IMR-90 (cell line): Measurements from ENCODE around the gene PIM3. TPM values are rescaled to one million over a fixed set of nuclear protein-coding genes. Genes with fewer than 3 reads are reported as not detected.

ENCODE experiments used
- ATAC-seq: fragments of 200-7000 bp; cut with Tn5 transposase; 2 replicates; pipeline ENCODE4 v1.9.1; 2020; ENCODE audit warnings: low read depth, mild to moderate bottlenecking, moderate library complexity
- BruUV-seq: library from RNA; stranded (reverse); fragments of 400-500 nt; replicated peaks from 2 replicates; lab custom pipeline; 2021; lab: Mats Ljungman, UMichigan
- CTCF ChIA-PET: fragments of 300-600 bp; formaldehyde crosslinking; extraction: SDS; loops from one replicate; lab custom pipeline; 2021; ENCODE audit warnings: antibody characterized with exemption; lab: Yijun Ruan, JAX
- POLR2A ChIA-PET: fragments of 300-600 bp; sonication (Branson Sonifier 250); formaldehyde crosslinking; loops from one replicate; lab custom pipeline; 2022; ENCODE audit warnings: antibody characterized with exemption; ENCODE audit not compliant: unreplicated experiment; lab: Charles Lee
- DNase-seq: peaks from one replicate; pipeline ENCODE4 v3.0.0; 2013
- H2AFZ ChIP-seq: replicated peaks from 2 replicates; pipeline ENCODE3; 2013; ENCODE audit warnings: low read length, mild to moderate bottlenecking; ENCODE audit not compliant: poor library complexity
- H2AK5ac ChIP-seq: 2 replicates; pipeline ENCODE4 v1.6.1; 2013; ENCODE audit warnings: low read depth, low read length, inconsistent platforms
- H2AK9ac ChIP-seq: replicated peaks from 2 replicates; pipeline ENCODE3; 2013; ENCODE audit warnings: mild to moderate bottlenecking, low read depth, low read length, moderate library complexity; ENCODE audit not compliant: poor library complexity
- H2BK120ac ChIP-seq: 2 replicates; pipeline ENCODE4 v1.6.1; 2013; ENCODE audit warnings: low read depth, low read length, inconsistent platforms
- H2BK15ac ChIP-seq: 3 replicates; pipeline ENCODE4 v1.6.1; 2013; ENCODE audit warnings: low read depth, low read length, inconsistent platforms
- H2BK20ac ChIP-seq: 2 replicates; pipeline ENCODE4 v1.6.1; 2013; ENCODE audit warnings: low read depth, mild to moderate bottlenecking, inconsistent platforms, low read length, moderate library complexity
- H2BK5ac ChIP-seq: 2 replicates; pipeline ENCODE4 v1.6.1; 2013; ENCODE audit warnings: mild to moderate bottlenecking, low read depth, low read length, inconsistent platforms; ENCODE audit not compliant: poor library complexity, severe bottlenecking
- H3K14ac ChIP-seq: replicated peaks from 2 replicates; pipeline ENCODE4 v1.6.1; 2013; ENCODE audit warnings: low read depth, low read length, inconsistent platforms
- H3K18ac ChIP-seq: 2 replicates; pipeline ENCODE4 v1.6.1; 2013; ENCODE audit warnings: low read depth, low read length, control low read depth
- H3K23ac ChIP-seq: 2 replicates; pipeline ENCODE4 v1.6.1; 2013; ENCODE audit warnings: low read depth, low read length, inconsistent platforms
- H3K27ac ChIP-seq: 2 replicates; pipeline ENCODE4 v1.5.1; 2013; ENCODE audit warnings: mild to moderate bottlenecking, control low read depth, low read length; ENCODE audit not compliant: insufficient read depth
- H3K27me3 ChIP-seq: 2 replicates; pipeline ENCODE4 v1.6.1; 2013; ENCODE audit warnings: low read length; ENCODE audit not compliant: control insufficient read depth, insufficient read depth
- H3K36me3 ChIP-seq: 2 replicates; pipeline ENCODE4 v1.6.1; 2013; ENCODE audit warnings: low read length, mixed read lengths; ENCODE audit not compliant: control insufficient read depth, insufficient read depth
- H3K4ac ChIP-seq: 2 replicates; pipeline ENCODE4 v1.6.1; 2013; ENCODE audit warnings: low read depth, low read length, inconsistent platforms
- H3K4me1 ChIP-seq: 2 replicates; pipeline ENCODE4 v1.6.1; 2013; ENCODE audit warnings: low read length, mixed read lengths; ENCODE audit not compliant: control insufficient read depth, insufficient read depth
- H3K4me2 ChIP-seq: 2 replicates; pipeline ENCODE4 v1.6.1; 2013; ENCODE audit warnings: low read depth, mild to moderate bottlenecking, control low read depth, low read length, moderate library complexity
- H3K4me3 ChIP-seq: 2 replicates; pipeline ENCODE4 v1.5.1; 2013; ENCODE audit warnings: low read depth, mild to moderate bottlenecking, control low read depth, low read length, moderate library complexity; ENCODE audit not compliant: insufficient read depth
- H3K56ac ChIP-seq: 2 replicates; pipeline ENCODE4 v1.6.1; 2013; ENCODE audit warnings: low read length, inconsistent platforms; ENCODE audit not compliant: insufficient read depth; ENCODE audit errors: extremely low read depth
- H3K79me1 ChIP-seq, 2 experiments: 2 replicates each; pipeline ENCODE4 v1.6.1; 2013; ENCODE audit warnings: low read length in 2 of 2, inconsistent platforms in 1 of 2, low read depth in 1 of 2
- H3K9ac ChIP-seq: 2 replicates; pipeline ENCODE4 v1.6.1; 2013; ENCODE audit warnings: low read depth, low read length, control low read depth
- H3K9me1 ChIP-seq: 2 replicates; pipeline ENCODE4 v1.6.1; 2013; ENCODE audit warnings: low read length, inconsistent platforms; ENCODE audit not compliant: insufficient read depth
- H3K9me3 ChIP-seq: 2 replicates; pipeline ENCODE4 v1.6.1; 2013; ENCODE audit warnings: low read length; ENCODE audit not compliant: control insufficient read depth, insufficient read depth
- H4K20me1 ChIP-seq: 2 replicates; pipeline ENCODE4 v1.6.1; 2013; ENCODE audit warnings: low read length, inconsistent platforms; ENCODE audit not compliant: insufficient read depth
- H4K5ac ChIP-seq: 2 replicates; pipeline ENCODE4 v1.6.1; 2013; ENCODE audit warnings: mild to moderate bottlenecking, low read depth, low read length, control low read depth
- H4K8ac ChIP-seq, 2 experiments: 2 replicates each; pipeline ENCODE4 v1.6.1; 2013; ENCODE audit warnings: low read depth in 2 of 2, low read length in 2 of 2, control low read depth in 1 of 2, inconsistent platforms in 1 of 2
- H4K91ac ChIP-seq: 2 replicates; pipeline ENCODE4 v1.6.1; 2013; ENCODE audit warnings: low read depth, low read length, inconsistent platforms; ENCODE audit not compliant: insufficient read depth
- MAFK ChIP-seq: IDR thresholded peaks from 2 replicates; pipeline ENCODE4 v1.6.1; 2012; ENCODE audit warnings: low read depth, low read length, improper control_type of control experiment
- USF2 ChIP-seq: fragments of 150-350 bp; IDR thresholded peaks from 2 replicates; pipeline ENCODE4 v1.6.1; 2017; ENCODE audit warnings: mild to moderate bottlenecking, antibody characterized with exemption, low read length, low read depth
- WGBS, 2 experiments: methylation state at CpG; one replicate each; pipeline versions ENCODE4 v1.1.5 to v1.1.7; 2013; ENCODE audit warnings: missing lambda C conversion rate in 2 of 2; ENCODE audit not compliant: insufficient read length in 1 of 2; ENCODE audit errors: extremely low coverage in 2 of 2; 5-methylcytosine and 5-hydroxymethylcytosine counted together
- dilution Hi-C: fragments of 300-500 bp; cut with HindIII; formaldehyde crosslinking; loops from one replicate; pipeline ENCODE4 v1.14.3; 2018; ENCODE audit warnings: low sequenced_read_pairs; ENCODE audit not compliant: unreplicated experiment
- in situ Hi-C: fragments of 300-500 bp; cut with MboI; formaldehyde crosslinking; loops from 3 replicates; pipeline ENCODE4 v1.14.3; 2019; ENCODE audit warnings: low sequenced_read_pairs, inconsistent platforms, mixed read lengths
- intact Hi-C: fragments of 100-400 bp; cut with micrococcal nuclease; formaldehyde crosslinking; loops from 2 replicates; pipeline ENCODE4 v1.10.0; 2022
- polyA plus RNA-seq, 3 experiments: library from polyadenylated mRNA; depleted of rRNA; stranded (reverse); fragments of >200 nt; gene quantifications; 2 replicates each; pipeline ENCODE4 v1.2.3, GENCODE V29; 2012; ENCODE audit warnings: low replicate concordance in 1 of 3
- total RNA-seq: library from RNA; depleted of rRNA; stranded (reverse); fragments of >200 nt; gene quantifications from 2 replicates; pipeline ENCODE4 v1.2.3, GENCODE V29; 2012

PIM3 gene
- total and polyA plus RNA-seq, 2 of the 4 experiments (the other 2 are of a cell fraction), result 8.6 to 24.7 TPM

- no TSS peak for BruUV-seq
- DNase-seq, result no peak
- no peak overlapping the region for H2AK9ac ChIP-seq
- WGBS, 2 experiments, result 0% methylated on average over 1 of the region's 6 CpGs; no CpG with 5 or more reads in 1 of the 2 experiments
- no peaks in the 10 kb centered on the region for H4K20me1 ChIP-seq
- no peak overlapping the region for H3K18ac ChIP-seq
- no peaks in the 10 kb centered on the region for H3K36me3 ChIP-seq
- dilution Hi-C loops, result no loop called here
- H3K9me3 ChIP-seq, result peaks cover 16% of the 10 kb centered on the region
- no peak overlapping the region for H3K4me3 ChIP-seq
- ChIA-PET POLR2A (no interaction called here), CTCF (no interaction called here)
- H3K9ac ChIP-seq, result no peak overlapping the region
- no peaks in the 10 kb centered on the region for H3K79me1 ChIP-seq
- no peaks in the 10 kb centered on the region for H3K9me1 ChIP-seq
- no peak overlapping the region for H4K5ac ChIP-seq
- no peak overlapping the region for H3K4ac ChIP-seq
- H3K14ac ChIP-seq, result no peak overlapping the region
- H3K23ac ChIP-seq, result no peak overlapping the region
- H2BK5ac ChIP-seq, result no peak overlapping the region
- no peaks in the 10 kb centered on the region for H3K4me1 ChIP-seq
- intact Hi-C loops, result no loop called here
- H2BK120ac ChIP-seq, result no peak overlapping the region
- H2AK5ac ChIP-seq, result no peak overlapping the region
- H2BK20ac ChIP-seq, result no peak overlapping the region
- H3K27ac ChIP-seq, result no peak overlapping the region
- H4K8ac ChIP-seq, result no peak overlapping the region
- H2BK15ac ChIP-seq, result no peak overlapping the region
- TF ChIP-seq MAFK (no peak), USF2 (no peak)
- no peak for ATAC-seq
- in situ Hi-C loops, result no loop called here
- no peak overlapping the region for H4K91ac ChIP-seq
- no peaks in the 10 kb centered on the region for H3K27me3 ChIP-seq
- H3K4me2 ChIP-seq, result no peak overlapping the region
- no peak overlapping the region for H3K56ac ChIP-seq
- no peak overlapping the region for H2AFZ ChIP-seq
Measured at GRCh38 chr22:49991167-49991566, 30.6 kb downstream of the PIM3 start.
